Caco-2 (cell line): ENCODE measurements around the gene SLC44A2. TPM values are rescaled to one million over a fixed set of nuclear protein-coding genes. Genes with fewer than 3 reads are reported as not detected.
A peak's percentile ranks its signal among the peaks of the same experiment; 100 is the strongest.

Experiments
- BruUV-seq: library from RNA; stranded (reverse); fragments of 400-500 nt; replicated peaks from 2 replicates; lab custom pipeline; 2021; lab: Mats Ljungman, UMichigan
- CTCF ChIA-PET: fragments of 300-600 bp; sonication (Branson Sonifier 250); formaldehyde crosslinking; loops from one replicate; lab custom pipeline; 2022; ENCODE audit warnings: antibody characterized with exemption; lab: Charles Lee
- POLR2A ChIA-PET: fragments of 300-600 bp; sonication (Branson Sonifier 250); formaldehyde crosslinking; loops from one replicate; lab custom pipeline; 2022; ENCODE audit warnings: antibody characterized with exemption; lab: Charles Lee
- DNase-seq, 2 experiments: peaks; one replicate each; pipeline versions ENCODE4 v3.0.0 to v3.0.0-alpha.2; 2020 to 2022
- H3K27me3 ChIP-seq: replicated peaks from 2 replicates; pipeline ENCODE4 v1.6.0; 2011; ENCODE audit warnings: low read length; ENCODE audit not compliant: control insufficient read depth, insufficient read depth
- H3K36me3 ChIP-seq: 2 replicates; pipeline ENCODE4 v1.5.1; 2011; ENCODE audit warnings: low read length; ENCODE audit not compliant: control insufficient read depth, insufficient read depth
- H3K4me1 ChIP-seq: fragments of 250-450 bp; sonication (Bioruptor Pico); 2 replicates; pipeline ENCODE4 v1.5.1; 2020; ENCODE audit warnings: mild to moderate bottlenecking
- H3K4me3 ChIP-seq: 2 replicates; pipeline ENCODE4 v1.5.1; 2011; ENCODE audit warnings: low read depth, mild to moderate bottlenecking, control low read depth, low read length
- H3K9me3 ChIP-seq: fragments of 250-450 bp; sonication (Bioruptor Pico); 2 replicates; pipeline ENCODE4 v1.5.1; 2020; ENCODE audit warnings: mild to moderate bottlenecking, moderate library complexity
- H3K27ac Mint-ChIP-seq: one replicate; pipeline ENCODE4 v1.8.0; 2022; ENCODE audit warnings: mixed read lengths; ENCODE audit not compliant: unreplicated experiment
- H3K27me3 Mint-ChIP-seq: one replicate; pipeline ENCODE4 v1.8.0; 2022; ENCODE audit warnings: mixed read lengths; ENCODE audit not compliant: insufficient read depth, unreplicated experiment
- H3K36me3 Mint-ChIP-seq: one replicate; pipeline ENCODE4 v1.8.0; 2022; ENCODE audit warnings: mild to moderate bottlenecking, mixed read lengths; ENCODE audit not compliant: insufficient read depth, unreplicated experiment
- H3K4me1 Mint-ChIP-seq: one replicate; pipeline ENCODE4 v1.8.0; 2022; ENCODE audit warnings: low read depth, mixed read lengths; ENCODE audit not compliant: unreplicated experiment
- H3K4me3 Mint-ChIP-seq: one replicate; pipeline ENCODE4 v1.8.0; 2022; ENCODE audit warnings: mild to moderate bottlenecking, moderate library complexity, mixed read lengths; ENCODE audit not compliant: unreplicated experiment
- H3K9me3 Mint-ChIP-seq: one replicate; pipeline ENCODE4 v1.8.0; 2022; ENCODE audit warnings: mixed read lengths; ENCODE audit not compliant: unreplicated experiment
- CTCF ChIP-seq, 2 experiments: fragments of 200-600 bp in 1 of 2; IDR thresholded peaks; 1 replicate in 1 of 2; 2 replicates in 1 of 2; pipeline versions ENCODE4 v1.5.1 to v1.8.0; 2011 to 2022; ENCODE audit warnings: antibody characterized with exemption in 1 of 2, control low read depth in 1 of 2, inconsistent platforms in 1 of 2, low read depth in 1 of 2, low read length in 1 of 2, mild to moderate bottlenecking in 1 of 2, moderate library complexity in 1 of 2; ENCODE audit not compliant: insufficient read depth in 1 of 2, severe bottlenecking in 1 of 2, unreplicated experiment in 1 of 2
- intact Hi-C: fragments of 100-400 bp; cut with micrococcal nuclease; formaldehyde crosslinking; loops from one replicate; pipeline ENCODE4 v1.10.0; 2022; ENCODE audit not compliant: unreplicated experiment
- total RNA-seq: library from RNA; stranded (reverse); gene quantifications from 2 replicates; pipeline ENCODE4 v1.2.3, GENCODE V29; 2022

The SLC44A2 gene
- total RNA-seq, 1 experiment from 2014 or later, result 119 TPM

- Histone ChIP-seq H3K36me3 (peaks cover 1% of the 10 kb centered on the region; the same call in 1 of the 2 replicates), H3K4me1 (peaks cover 6% of the 10 kb centered on the region), H3K4me3 (no peak overlapping the region), H3K9me3 (no peaks in the 10 kb centered on the region), H3K27me3 (no peaks in the 10 kb centered on the region)
- peaks cover 6% of the 10 kb centered on the region for H3K4me1 Mint-ChIP-seq
- CTCF ChIA-PET, result interaction anchor here (0.5 to 4.5 kb wide), 11 partner anchors 21 to 119 kb away, joined by 3 to 86 read pairs (median 4); partner anchors contain the start of genes KEAP1 and SLC44A2
- TF ChIP-seq CTCF (IDR thresholded peaks at IDR 0.05; ENCODE audit: insufficient read depth in 1 of 2, low read depth in 1 of 2, low read length in 1 of 2, severe bottlenecking in 1 of 2, unreplicated experiment in 1 of 2), result peak; percentile 95 to 98
- no TSS peak for BruUV-seq
- H3K9me3 Mint-ChIP-seq, result no peaks in the 10 kb centered on the region
- no peaks in the 10 kb centered on the region for H3K27me3 Mint-ChIP-seq
- intact Hi-C loops, result loop anchor here (1.0 to 5.0 kb wide), 3 partner anchors 46 to 118 kb away; partner anchors contain the start of gene SLC44A2
- peaks cover 64% of the 10 kb centered on the region for H3K36me3 Mint-ChIP-seq
- H3K27ac Mint-ChIP-seq, result peak overlapping the region; percentile 57
- H3K4me3 Mint-ChIP-seq, result no peak overlapping the region
- POLR2A ChIA-PET, result interaction anchor here (1.5 kb wide), 1 partner anchor 63 kb away, joined by 4 read pairs; no protein-coding TSS in a partner anchor
- peak; percentile 81 to 85 for DNase-seq
Measured at GRCh38 chr19:10580979-10581631, 44.2 kb upstream of the SLC44A2 start.

GRCh38 chr19:10582091-10582490, 43.3 kb upstream of the SLC44A2 start:
- Mint-ChIP-seq H3K36me3 (peaks cover 61% of the 10 kb centered on the region), H3K27ac (no peak overlapping the region), H3K27me3 (no peaks in the 10 kb centered on the region), H3K9me3 (no peaks in the 10 kb centered on the region), H3K4me3 (no peak overlapping the region), H3K4me1 (peaks cover 6% of the 10 kb centered on the region)
- DNase-seq, result no peak
- no peaks in the 10 kb centered on the region for H3K9me3 ChIP-seq
- no peak for TF ChIP-seq CTCF (IDR thresholded peaks at IDR 0.05; ENCODE audit: insufficient read depth in 1 of 2, low read depth in 1 of 2, low read length in 1 of 2, severe bottlenecking in 1 of 2, unreplicated experiment in 1 of 2)
- peaks cover 1% of the 10 kb centered on the region; the same call in 1 of the 2 replicates for H3K36me3 ChIP-seq
- H3K27me3 ChIP-seq, result no peaks in the 10 kb centered on the region
- no peak overlapping the region for H3K4me3 ChIP-seq
- BruUV-seq, result no TSS peak
- ChIA-PET CTCF (interaction anchor here (1.1 to 4.5 kb wide), 4 partner anchors 20 to 118 kb away, joined by 3 to 86 read pairs (median 6); partner anchors contain the start of gene SLC44A2), POLR2A (interaction anchor here (1.5 kb wide), 1 partner anchor 62 kb away, joined by 4 read pairs; no protein-coding TSS in a partner anchor)
- intact Hi-C loops, result loop anchor here (5.0 kb wide), 1 partner anchor 45 kb away; the partner anchor contains the start of gene SLC44A2
- peaks cover 6% of the 10 kb centered on the region for H3K4me1 ChIP-seq

- Histone ChIP-seq H3K9me3 (no peaks in the 10 kb centered on the region), H3K27me3 (no peaks in the 10 kb centered on the region), H3K4me3 (no peak overlapping the region), H3K36me3 (no peaks in the 10 kb centered on the region), H3K4me1 (no peaks in the 10 kb centered on the region)
- ChIA-PET POLR2A (no interaction called here), CTCF (interaction anchor here (4.5 kb wide), 1 partner anchor 62 kb away, joined by 86 read pairs; no protein-coding TSS in a partner anchor)
- Mint-ChIP-seq H3K4me1 (peaks cover 15% of the 10 kb centered on the region), H3K27me3 (no peaks in the 10 kb centered on the region), H3K9me3 (no peaks in the 10 kb centered on the region), H3K36me3 (peaks cover 50% of the 10 kb centered on the region), H3K27ac (no peak overlapping the region), H3K4me3 (no peak overlapping the region)
- intact Hi-C loops, result loop anchor here (5.0 kb wide), 1 partner anchor 44 kb away; the partner anchor contains the start of gene SLC44A2
- no peak for TF ChIP-seq CTCF (IDR thresholded peaks at IDR 0.05; ENCODE audit: insufficient read depth in 1 of 2, low read depth in 1 of 2, low read length in 1 of 2, severe bottlenecking in 1 of 2, unreplicated experiment in 1 of 2)
- no TSS peak for BruUV-seq
- no peak for DNase-seq
Measured at GRCh38 chr19:10583036-10583776, 42.1 kb upstream of the SLC44A2 start.
